ENCODE data around the gene NOL6.

DNA sequence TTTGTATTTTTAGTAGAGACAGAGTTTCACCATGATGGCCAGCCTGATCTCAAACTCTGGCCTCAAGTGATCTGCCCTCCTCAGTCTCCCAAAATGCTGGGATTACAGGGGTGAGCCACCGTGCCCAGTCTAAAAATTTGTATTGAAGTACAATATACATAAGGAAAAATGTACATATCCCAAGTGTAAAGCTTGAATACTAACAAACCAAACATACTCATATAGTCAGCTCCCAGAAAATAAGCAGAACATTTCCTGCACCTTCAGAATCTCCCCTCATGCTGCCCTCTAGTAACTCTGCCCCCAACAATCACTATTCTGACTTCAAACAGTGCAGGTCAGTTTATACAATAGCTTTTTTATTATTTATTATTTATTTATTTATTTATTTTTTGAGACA, 1.6 kb upstream of the NOL6 start:
- TF ChIP-seq, protein P1, sequence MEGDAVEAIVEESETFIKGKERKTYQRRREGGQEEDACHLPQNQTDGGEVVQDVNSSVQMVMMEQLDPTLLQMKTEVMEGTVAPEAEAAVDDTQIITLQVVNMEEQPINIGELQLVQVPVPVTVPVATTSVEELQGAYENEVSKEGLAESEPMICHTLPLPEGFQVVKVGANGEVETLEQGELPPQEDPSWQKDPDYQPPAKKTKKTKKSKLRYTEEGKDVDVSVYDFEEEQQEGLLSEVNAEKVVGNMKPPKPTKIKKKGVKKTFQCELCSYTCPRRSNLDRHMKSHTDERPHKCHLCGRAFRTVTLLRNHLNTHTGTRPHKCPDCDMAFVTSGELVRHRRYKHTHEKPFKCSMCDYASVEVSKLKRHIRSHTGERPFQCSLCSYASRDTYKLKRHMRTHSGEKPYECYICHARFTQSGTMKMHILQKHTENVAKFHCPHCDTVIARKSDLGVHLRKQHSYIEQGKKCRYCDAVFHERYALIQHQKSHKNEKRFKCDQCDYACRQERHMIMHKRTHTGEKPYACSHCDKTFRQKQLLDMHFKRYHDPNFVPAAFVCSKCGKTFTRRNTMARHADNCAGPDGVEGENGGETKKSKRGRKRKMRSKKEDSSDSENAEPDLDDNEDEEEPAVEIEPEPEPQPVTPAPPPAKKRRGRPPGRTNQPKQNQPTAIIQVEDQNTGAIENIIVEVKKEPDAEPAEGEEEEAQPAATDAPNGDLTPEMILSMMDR (IDR thresholded peaks at IDR 0.05): no peak
- no peak for TF ChIP-seq POLR2A (IDR thresholded peaks at IDR 0.05)
